Omental fat pad (tissue), 4 donors: ENCODE results near the gene PLP2. TPM values are rescaled to one million over a fixed set of nuclear protein-coding genes. Genes with fewer than 3 reads are reported as not detected.
"Not testable (repeated sequence)": the region's sequence is repeated elsewhere in the genome, so short reads cannot be mapped to it uniquely, and the experiment has no call there.

ENCODE experiments used
- ATAC-seq: fragments of 150-250 bp; one replicate; pipeline ENCODE4 v1.9.1; 2016; ENCODE audit warnings: mild to moderate bottlenecking, moderate library complexity; ENCODE audit not compliant: low FRiP score
- DNase-seq: peaks from one replicate; pipeline ENCODE4 v3.0.0-alpha.2; 2019; ENCODE audit warnings: low spot score
- CTCF ChIP-seq, 3 donors: fragments of 450-650 bp; IDR thresholded peaks; one replicate each; pipeline ENCODE4 v1.5.1; 2016 to 2017; ENCODE audit warnings: antibody characterized with exemption in 3 of 3, mild to moderate bottlenecking in 3 of 3, moderate library complexity in 2 of 3
- total RNA-seq, 4 donors: library from RNA; depleted of rRNA; stranded (reverse); fragments of >200 nt; gene quantifications; one replicate each; pipeline ENCODE4 v1.1.0, GENCODE V29; 2016

The PLP2 gene
- total RNA-seq, 4 donors from 2014 or later = 26.3 to 48.0 (median 38.3) TPM

- no peak for TF ChIP-seq CTCF (IDR thresholded peaks at IDR 0.05)
- ATAC-seq (no peak), DNase-seq (no peak)
These were observed 24.4 kb upstream of the PLP2 start for GRCh38 chrX:49147282-49147681.

- ATAC-seq (no peak), DNase-seq (no peak)
- TF ChIP-seq CTCF (IDR thresholded peaks at IDR 0.05) = no peak
These were observed 23.8 kb upstream of the PLP2 start for GRCh38 chrX:49147936-49148335.

- not testable (repeated sequence) for ATAC-seq, DNase-seq
These were observed 23.2 kb upstream of the PLP2 start for GRCh38 chrX:49148390-49149100.

- DNase-seq, ATAC-seq: not testable (repeated sequence)
These were observed 22.4 kb upstream of the PLP2 start for GRCh38 chrX:49149291-49149690.

- no peak for DNase-seq
- no peak for ATAC-seq
- TF ChIP-seq CTCF (IDR thresholded peaks at IDR 0.05) = no peak
These were observed 18.2 kb upstream of the PLP2 start for GRCh38 chrX:49153467-49153866.

- DNase-seq (no peak), ATAC-seq (peak; percentile 62)
- no peak for TF ChIP-seq CTCF (IDR thresholded peaks at IDR 0.05)
These were observed 16.3 kb upstream of the PLP2 start for GRCh38 chrX:49155243-49155899.

- peak; percentile 91 for ATAC-seq
These were observed 15.5 kb upstream of the PLP2 start for GRCh38 chrX:49155900-49156837.

More at GRCh38 chrX:49155900-49156837, 15.5 kb upstream of the PLP2 start:
- TF ChIP-seq CTCF (IDR thresholded peaks at IDR 0.05) = no peak
- DNase-seq = peak; percentile 72
